ENCODE measurements around the gene KRT4. TPM values are rescaled to one million over a fixed set of nuclear protein-coding genes. Genes with fewer than 3 reads are reported as not detected.

KRT4 gene
- total and polyA plus RNA-seq, 10 donors = 0.37 to 3.4 (median 0.97) TPM; not detected in 6

GRCh38 chr12:52808573-52809160, 5.2 kb downstream of the KRT4 start:
- H3K36me3 ChIP-seq = no peaks in the 10 kb centered on the region
- no peak overlapping the region for H3K27ac ChIP-seq
- no peaks in the 10 kb centered on the region for H3K4me1 ChIP-seq
- H3K9me3 ChIP-seq = no peaks in the 10 kb centered on the region
- TF ChIP-seq POLR2A (IDR thresholded peaks at IDR 0.05) = no peak
- TF ChIP-seq, protein P1, sequence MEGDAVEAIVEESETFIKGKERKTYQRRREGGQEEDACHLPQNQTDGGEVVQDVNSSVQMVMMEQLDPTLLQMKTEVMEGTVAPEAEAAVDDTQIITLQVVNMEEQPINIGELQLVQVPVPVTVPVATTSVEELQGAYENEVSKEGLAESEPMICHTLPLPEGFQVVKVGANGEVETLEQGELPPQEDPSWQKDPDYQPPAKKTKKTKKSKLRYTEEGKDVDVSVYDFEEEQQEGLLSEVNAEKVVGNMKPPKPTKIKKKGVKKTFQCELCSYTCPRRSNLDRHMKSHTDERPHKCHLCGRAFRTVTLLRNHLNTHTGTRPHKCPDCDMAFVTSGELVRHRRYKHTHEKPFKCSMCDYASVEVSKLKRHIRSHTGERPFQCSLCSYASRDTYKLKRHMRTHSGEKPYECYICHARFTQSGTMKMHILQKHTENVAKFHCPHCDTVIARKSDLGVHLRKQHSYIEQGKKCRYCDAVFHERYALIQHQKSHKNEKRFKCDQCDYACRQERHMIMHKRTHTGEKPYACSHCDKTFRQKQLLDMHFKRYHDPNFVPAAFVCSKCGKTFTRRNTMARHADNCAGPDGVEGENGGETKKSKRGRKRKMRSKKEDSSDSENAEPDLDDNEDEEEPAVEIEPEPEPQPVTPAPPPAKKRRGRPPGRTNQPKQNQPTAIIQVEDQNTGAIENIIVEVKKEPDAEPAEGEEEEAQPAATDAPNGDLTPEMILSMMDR (IDR thresholded peaks at IDR 0.05 in 8 of 11, conservative IDR thresholded peaks at IDR 0.05 in 3 of 11) = no peak
- no peak for TF ChIP-seq POLR2AphosphoS5 (IDR thresholded peaks at IDR 0.05)
- intact Hi-C loops (cut with DNase I; ENCODE audit: low total_unique reads) = no loop called here
- H3K4me3 ChIP-seq = no peak overlapping the region
- peaks cover 0 to 7% (median 0%) of the 10 kb centered on the region in 7 donors for H3K27me3 ChIP-seq (replicated peaks in 1 of 7)
- peak; percentile 49 for DNase-seq
- WGBS, 5 donors = 87 to 92% (median 91%) methylated on average over 1 to 8 of the region's 8 CpGs

GRCh38 chr12:52807544-52808470, 6.1 kb downstream of the KRT4 start:
- intact Hi-C loops (cut with DNase I; ENCODE audit: low total_unique reads) = no loop called here
- TF ChIP-seq POLR2A (IDR thresholded peaks at IDR 0.05) = no peak

DNA sequence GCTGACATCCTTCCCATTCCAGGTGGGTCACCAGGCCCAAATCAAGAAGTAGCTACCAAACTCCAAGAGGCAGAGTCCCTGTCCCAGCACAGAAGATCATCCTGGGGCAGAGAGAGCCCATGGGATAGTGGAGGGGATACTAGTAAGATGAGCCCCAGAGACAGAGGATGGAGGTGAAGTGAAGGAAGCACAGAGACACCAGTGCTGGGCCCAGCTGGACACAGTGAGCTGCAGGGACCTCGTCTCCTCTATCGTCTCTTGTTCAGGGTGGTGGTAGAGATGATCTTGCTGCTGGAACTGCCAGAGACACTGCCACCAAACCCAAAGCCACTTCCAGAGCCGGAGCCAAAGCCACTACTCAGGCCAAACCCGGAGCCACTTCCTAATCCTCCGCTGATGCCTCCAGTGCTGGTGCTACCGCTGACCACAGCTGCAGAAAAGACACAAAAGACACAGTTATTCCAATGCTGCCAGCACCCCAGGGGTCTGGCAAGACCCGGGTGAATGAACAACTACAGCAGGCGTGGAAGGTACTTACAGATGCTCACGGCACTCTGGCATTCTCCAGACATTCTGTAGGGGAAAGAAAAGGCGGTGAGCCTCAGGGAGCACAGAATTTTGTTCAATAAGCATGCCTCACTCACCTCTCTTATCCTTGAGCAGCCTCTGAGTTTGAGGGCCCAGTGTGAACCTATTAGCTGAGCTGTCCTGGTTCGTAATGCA, 6.9 kb downstream of the KRT4 start:
- DNase-seq = peak; percentile 41
- Histone ChIP-seq H3K4me3 (no peak overlapping the region), H3K36me3 (no peaks in the 10 kb centered on the region), H3K9me3 (no peaks in the 10 kb centered on the region), H3K27me3 (replicated peaks in 1 of 7) (peaks cover 0 to 7% (median 0%) of the 10 kb centered on the region in 7 donors), H3K4me1 (no peaks in the 10 kb centered on the region), H3K27ac (no peak overlapping the region)
- TF ChIP-seq POLR2A (IDR thresholded peaks at IDR 0.05) (no peak), POLR2AphosphoS5 (IDR thresholded peaks at IDR 0.05) (no peak)
- TF ChIP-seq, protein P1 (IDR thresholded peaks at IDR 0.05 in 8 of 11, conservative IDR thresholded peaks at IDR 0.05 in 3 of 11) = no peak
- WGBS, 5 donors = 80 to 88% (median 83%) methylated on average over 10 to 11 of the region's 11 CpGs
- intact Hi-C loops (cut with DNase I; ENCODE audit: low total_unique reads) = no loop called here

More at GRCh38 chr12:52807544-52808470, 6.1 kb downstream of the KRT4 start:
- WGBS, 5 donors = 85 to 91% (median 90%) methylated on average over 16 of the region's 16 CpGs
- peak; percentile 56 for DNase-seq
- H3K9me3 ChIP-seq = no peaks in the 10 kb centered on the region
- H3K27ac ChIP-seq = no peak overlapping the region
- H3K4me1 ChIP-seq = no peaks in the 10 kb centered on the region
- H3K36me3 ChIP-seq = no peaks in the 10 kb centered on the region
- H3K27me3 ChIP-seq (replicated peaks in 1 of 7) = peaks cover 0 to 7% (median 0%) of the 10 kb centered on the region in 7 donors
- no peak overlapping the region for H3K4me3 ChIP-seq

DNA sequence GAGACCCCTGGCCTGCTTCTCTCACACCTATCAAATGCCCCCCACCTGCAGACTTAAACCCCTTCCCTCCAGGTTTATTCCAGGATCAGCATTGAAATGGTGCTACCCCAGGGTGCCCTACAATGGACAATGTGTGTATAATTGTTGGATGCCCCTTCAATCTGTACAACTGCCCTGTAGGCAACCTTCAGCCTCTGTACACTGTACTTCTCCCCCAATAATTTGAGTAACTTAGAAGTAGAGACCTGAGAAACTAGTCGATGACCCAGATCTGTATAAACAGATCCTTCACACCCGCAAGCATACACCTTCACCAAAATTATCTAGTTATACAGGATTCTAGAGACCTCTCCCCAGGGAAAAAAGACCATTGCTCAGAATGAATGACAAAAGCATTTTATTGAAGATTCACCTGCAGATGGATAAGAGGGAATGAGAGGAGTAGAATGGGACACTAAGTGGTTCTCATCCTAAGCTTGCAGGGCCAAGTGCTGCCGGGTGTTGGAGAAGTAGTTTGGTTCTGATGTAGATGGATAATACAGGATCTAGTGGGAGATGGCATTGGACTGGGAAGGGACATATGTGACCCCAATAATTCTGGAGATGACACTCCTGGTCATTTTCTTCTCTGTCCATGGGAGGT, 7.6 kb downstream of the KRT4 start:
- Histone ChIP-seq H3K27ac (no peak overlapping the region), H3K27me3 (replicated peaks in 1 of 7) (peaks cover 0 to 7% (median 0%) of the 10 kb centered on the region in 7 donors), H3K4me1 (no peaks in the 10 kb centered on the region), H3K36me3 (no peaks in the 10 kb centered on the region), H3K4me3 (no peak overlapping the region), H3K9me3 (no peaks in the 10 kb centered on the region)
- TF ChIP-seq, protein P1 (IDR thresholded peaks at IDR 0.05 in 8 of 11, conservative IDR thresholded peaks at IDR 0.05 in 3 of 11) = no peak
- no peak for TF ChIP-seq POLR2A (IDR thresholded peaks at IDR 0.05)
- TF ChIP-seq POLR2AphosphoS5 (IDR thresholded peaks at IDR 0.05) = no peak
- intact Hi-C loops (cut with DNase I; ENCODE audit: low total_unique reads) = no loop called here
- 91 to 96% (median 95%) methylated on average over 3 of the region's 3 CpGs for WGBS, 5 donors
- DNase-seq = peak; percentile 11
